ENCODE results near the gene GSTP1.
"Not testable (repeated sequence)": the region's sequence is repeated elsewhere in the genome, so short reads cannot be mapped to it uniquely, and the experiment has no call there.

The GSTP1 gene

GRCh38 chr11:67562963-67563704 is 20.5 kb upstream of the GSTP1 start:
- DNase-seq (ENCODE audit: low read depth in 1 of 2, low spot score in 1 of 2), result no peak

GRCh38 chr11:67563705-67564114 is 19.9 kb upstream of the GSTP1 start:
- DNase-seq (ENCODE audit: low read depth in 1 of 2, low spot score in 1 of 2), result not testable (repeated sequence)

- DNase-seq (ENCODE audit: low read depth in 1 of 2, low spot score in 1 of 2), result no peak
Measured at GRCh38 chr11:67564230-67564629, 19.4 kb upstream of the GSTP1 start.

- no peak for DNase-seq (ENCODE audit: low read depth in 1 of 2, low spot score in 1 of 2)
Measured at GRCh38 chr11:67571443-67571842, 12.2 kb upstream of the GSTP1 start.

GRCh38 chr11:67572305-67572704 is 11.3 kb upstream of the GSTP1 start:
- no peak for DNase-seq (ENCODE audit: low read depth in 1 of 2, low spot score in 1 of 2)

- DNase-seq (ENCODE audit: low read depth in 1 of 2, low spot score in 1 of 2), result no peak
Measured at GRCh38 chr11:67572747-67573419, 10.7 kb upstream of the GSTP1 start.

GRCh38 chr11:67574938-67575337 is 8.7 kb upstream of the GSTP1 start:
- no peak for DNase-seq (ENCODE audit: low read depth in 1 of 2, low spot score in 1 of 2)

- no peak for DNase-seq (ENCODE audit: low read depth in 1 of 2, low spot score in 1 of 2)
Measured at GRCh38 chr11:67576735-67577475, 6.7 kb upstream of the GSTP1 start.

GRCh38 chr11:67577951-67578350 is 5.7 kb upstream of the GSTP1 start:
- no peak for DNase-seq (ENCODE audit: low read depth in 1 of 2, low spot score in 1 of 2)

- DNase-seq (ENCODE audit: low read depth in 1 of 2, low spot score in 1 of 2), result no peak
Measured at GRCh38 chr11:67581469-67581868, 2.1 kb upstream of the GSTP1 start.

GRCh38 chr11:67582011-67582410 is 1.6 kb upstream of the GSTP1 start:
- DNase-seq (ENCODE audit: low read depth in 1 of 2, low spot score in 1 of 2), result no peak

GRCh38 chr11:67584205-67584880 is 731 bp downstream of the GSTP1 start:
- DNase-seq (ENCODE audit: low read depth in 1 of 2, low spot score in 1 of 2), result no peak

- DNase-seq (ENCODE audit: low read depth in 1 of 2, low spot score in 1 of 2), result no peak
Measured at GRCh38 chr11:67584881-67585873, 1.6 kb downstream of the GSTP1 start.

GRCh38 chr11:67585911-67586310 is 2.3 kb downstream of the GSTP1 start:
- DNase-seq (ENCODE audit: low read depth in 1 of 2, low spot score in 1 of 2), result no peak

GRCh38 chr11:67586568-67587250 is 3.1 kb downstream of the GSTP1 start:
- no peak for DNase-seq (ENCODE audit: low read depth in 1 of 2, low spot score in 1 of 2)

- DNase-seq (ENCODE audit: low read depth in 1 of 2, low spot score in 1 of 2), result no peak
Measured at GRCh38 chr11:67588136-67588503, 4.5 kb downstream of the GSTP1 start.

GRCh38 chr11:67588899-67589415 is 5.3 kb downstream of the GSTP1 start:
- DNase-seq (ENCODE audit: low read depth in 1 of 2, low spot score in 1 of 2), result not testable (repeated sequence)

- DNase-seq (ENCODE audit: low read depth in 1 of 2, low spot score in 1 of 2), result no peak
Measured at GRCh38 chr11:67592880-67593564, 9.4 kb downstream of the GSTP1 start.

- no peak for DNase-seq (ENCODE audit: low read depth in 1 of 2, low spot score in 1 of 2)
Measured at GRCh38 chr11:67593565-67593905, 9.9 kb downstream of the GSTP1 start.
